Coronary artery (tissue), 2 donors: ENCODE data around the gene NPEPL1.

Experiments used
- DNase-seq: peaks from one replicate; pipeline ENCODE4 v3.0.0-alpha.2; 2017; ENCODE audit warnings: low spot score
- H3K27ac ChIP-seq, 2 donors: fragments of 200-600 bp; sonication (generic); one replicate each; pipeline ENCODE4 v1.5.1; 2016 to 2019
- H3K4me3 ChIP-seq: fragments of 200-600 bp; sonication (generic); 2 replicates; pipeline ENCODE4 v1.5.1; 2016; ENCODE audit warnings: mild to moderate bottlenecking, moderate library complexity
- CTCF ChIP-seq: fragments of 200-600 bp; sonication (generic); IDR thresholded peaks from one replicate; pipeline ENCODE4 v1.5.1; 2019; ENCODE audit warnings: antibody characterized with exemption

NPEPL1 gene

GRCh38 chr20:58675641-58676040, 17.0 kb upstream of the NPEPL1 start:
- no peak for TF ChIP-seq CTCF
- no peak overlapping the region for H3K27ac ChIP-seq
- no peak overlapping the region for H3K4me3 ChIP-seq
- DNase-seq = no peak

- TF ChIP-seq CTCF = no peak
- H3K4me3 ChIP-seq = no peak overlapping the region
- no peak overlapping the region for H3K27ac ChIP-seq
- no peak for DNase-seq
Observed at GRCh38 chr20:58676161-58676560, 16.4 kb upstream of the NPEPL1 start.

GRCh38 chr20:58677079-58677604, 15.5 kb upstream of the NPEPL1 start:
- no peak for DNase-seq
- Histone ChIP-seq H3K4me3 (no peak overlapping the region), H3K27ac (no peak overlapping the region)
- TF ChIP-seq CTCF = no peak

GRCh38 chr20:58677808-58678207, 14.8 kb upstream of the NPEPL1 start:
- H3K4me3 ChIP-seq = no peak overlapping the region
- TF ChIP-seq CTCF = no peak
- no peak for DNase-seq
- no peak overlapping the region for H3K27ac ChIP-seq

- no peak for TF ChIP-seq CTCF
- no peak for DNase-seq
- Histone ChIP-seq H3K27ac (no peak overlapping the region), H3K4me3 (no peak overlapping the region)
Observed at GRCh38 chr20:58678806-58679205, 13.8 kb upstream of the NPEPL1 start.

GRCh38 chr20:58682656-58683531, 9.7 kb upstream of the NPEPL1 start:
- DNase-seq = no peak
- Histone ChIP-seq H3K4me3 (no peak overlapping the region), H3K27ac (no peak overlapping the region)
- TF ChIP-seq CTCF = no peak

- Histone ChIP-seq H3K4me3 (no peak overlapping the region), H3K27ac (no peak overlapping the region)
- DNase-seq = no peak
- no peak for TF ChIP-seq CTCF
Observed at GRCh38 chr20:58684291-58684690, 8.3 kb upstream of the NPEPL1 start.
